LoVo (cell line): ENCODE data around the gene EGFR.

Experiments
- DNase-seq: peaks from one replicate; pipeline ENCODE4 v3.0.0-alpha.2; 2016; ENCODE audit warnings: low spot score

The EGFR gene

GRCh38 chr7:55127622-55128081 is 108.8 kb downstream of the EGFR start:
- peak; percentile 41 for DNase-seq

- DNase-seq, result no peak
These were observed 110.0 kb downstream of the EGFR start for GRCh38 chr7:55128693-55129394.

GRCh38 chr7:55129541-55130394 is 111.0 kb downstream of the EGFR start:
- DNase-seq, result peak; percentile 61

- DNase-seq, result no peak
These were observed 111.8 kb downstream of the EGFR start for GRCh38 chr7:55130395-55131141.

GRCh38 chr7:55131142-55131929 is 112.5 kb downstream of the EGFR start:
- no peak for DNase-seq

- no peak for DNase-seq
These were observed 113.7 kb downstream of the EGFR start for GRCh38 chr7:55132550-55132889.

- DNase-seq, result peak; percentile 93
These were observed 114.2 kb downstream of the EGFR start for GRCh38 chr7:55132890-55133551.

- DNase-seq, result peak; percentile 24
These were observed 115.0 kb downstream of the EGFR start for GRCh38 chr7:55133630-55134358.

- no peak for DNase-seq
These were observed 115.5 kb downstream of the EGFR start for GRCh38 chr7:55134359-55134725.

GRCh38 chr7:55134786-55135185 is 116.0 kb downstream of the EGFR start:
- no peak for DNase-seq

GRCh38 chr7:55135462-55135861 is 116.6 kb downstream of the EGFR start:
- no peak for DNase-seq

- no peak for DNase-seq
These were observed 119.8 kb downstream of the EGFR start for GRCh38 chr7:55138663-55139062.

GRCh38 chr7:55140221-55140940 is 121.6 kb downstream of the EGFR start:
- no peak for DNase-seq

GRCh38 chr7:55140941-55141278 is 122.1 kb downstream of the EGFR start:
- no peak for DNase-seq

GRCh38 chr7:55142919-55143600 is 124.2 kb downstream of the EGFR start:
- no peak for DNase-seq

GRCh38 chr7:55144333-55145317 is 125.8 kb downstream of the EGFR start:
- no peak for DNase-seq

- DNase-seq, result no peak
These were observed 126.8 kb downstream of the EGFR start for GRCh38 chr7:55145606-55146005.

GRCh38 chr7:55147101-55147500 is 128.3 kb downstream of the EGFR start:
- DNase-seq, result no peak
